ENCODE measurements around the gene XIST.

DNA sequence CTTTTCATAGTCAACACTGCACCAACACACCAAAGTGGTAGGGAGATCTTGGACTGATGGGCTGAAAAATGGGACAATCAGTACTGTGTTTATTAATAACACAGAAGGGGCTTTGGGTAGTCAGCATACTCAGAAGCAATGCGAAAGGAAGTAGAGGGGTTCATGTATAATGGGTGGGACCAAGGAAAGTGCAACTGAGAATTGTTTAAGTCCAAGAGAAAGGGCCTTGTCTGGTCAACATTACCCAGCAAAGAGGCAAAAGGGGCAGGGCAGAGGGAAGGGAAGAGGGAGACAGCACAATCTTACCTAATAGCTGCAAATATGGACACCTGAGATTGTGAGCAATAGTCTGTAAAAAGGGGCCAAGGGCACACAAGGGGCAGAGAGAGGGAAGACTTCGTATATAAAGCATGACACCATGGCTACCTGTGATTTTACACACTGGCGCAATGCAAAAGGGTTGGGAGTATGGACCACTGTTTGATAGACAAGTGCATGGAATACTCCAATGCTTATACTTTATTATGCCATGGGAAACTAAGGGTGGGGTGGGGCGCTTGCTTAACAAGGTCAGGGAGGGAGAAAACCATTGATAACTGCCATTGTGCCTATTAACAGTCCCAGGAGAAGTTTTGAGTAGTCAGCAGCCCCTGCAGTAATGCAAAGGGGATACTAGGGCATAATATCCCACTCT lies 9.8 kb downstream of the XIST start:
- no peak for TF ChIP-seq EZH2 (IDR thresholded peaks at IDR 0.05; ENCODE audit: insufficient read depth, low read length)
- TF ChIP-seq, protein P1, sequence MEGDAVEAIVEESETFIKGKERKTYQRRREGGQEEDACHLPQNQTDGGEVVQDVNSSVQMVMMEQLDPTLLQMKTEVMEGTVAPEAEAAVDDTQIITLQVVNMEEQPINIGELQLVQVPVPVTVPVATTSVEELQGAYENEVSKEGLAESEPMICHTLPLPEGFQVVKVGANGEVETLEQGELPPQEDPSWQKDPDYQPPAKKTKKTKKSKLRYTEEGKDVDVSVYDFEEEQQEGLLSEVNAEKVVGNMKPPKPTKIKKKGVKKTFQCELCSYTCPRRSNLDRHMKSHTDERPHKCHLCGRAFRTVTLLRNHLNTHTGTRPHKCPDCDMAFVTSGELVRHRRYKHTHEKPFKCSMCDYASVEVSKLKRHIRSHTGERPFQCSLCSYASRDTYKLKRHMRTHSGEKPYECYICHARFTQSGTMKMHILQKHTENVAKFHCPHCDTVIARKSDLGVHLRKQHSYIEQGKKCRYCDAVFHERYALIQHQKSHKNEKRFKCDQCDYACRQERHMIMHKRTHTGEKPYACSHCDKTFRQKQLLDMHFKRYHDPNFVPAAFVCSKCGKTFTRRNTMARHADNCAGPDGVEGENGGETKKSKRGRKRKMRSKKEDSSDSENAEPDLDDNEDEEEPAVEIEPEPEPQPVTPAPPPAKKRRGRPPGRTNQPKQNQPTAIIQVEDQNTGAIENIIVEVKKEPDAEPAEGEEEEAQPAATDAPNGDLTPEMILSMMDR (IDR thresholded peaks at IDR 0.05; ENCODE audit: insufficient read depth, low read depth, low read length), result no peak

Data from astrocyte (in vitro differentiated cells and primary cell).